HG03066 (cell line): ENCODE data around the gene GJA9.
A peak's percentile ranks its signal among the peaks of the same experiment; 100 is the strongest.
"Not testable (repeated sequence)": the region's sequence is repeated elsewhere in the genome, so short reads cannot be mapped to it uniquely, and the experiment has no call there.

Source experiments
- ATAC-seq: cut with Tn5 transposase; IDR thresholded peaks from one replicate; pipeline ENCODE4 v1.9.1; 2021; ENCODE audit warnings: low read depth; ENCODE audit not compliant: unreplicated experiment

The GJA9 gene

GRCh38 chr1:38875811-38876210 lies 5.6 kb downstream of the GJA9 start:
- ATAC-seq, result no peak

- peak; percentile 96 for ATAC-seq
These were observed 8.1 kb downstream of the GJA9 start, which contains the start of gene MYCBP for GRCh38 chr1:38873027-38873969. TSS of gene MYCBP (minus strand) at chr1:38873348. CDS start at chr1:38873305, 43 bp downstream.

GRCh38 chr1:38872401-38873026 lies 8.9 kb downstream of the GJA9 start:
- ATAC-seq, result peak; percentile 21

DNA sequence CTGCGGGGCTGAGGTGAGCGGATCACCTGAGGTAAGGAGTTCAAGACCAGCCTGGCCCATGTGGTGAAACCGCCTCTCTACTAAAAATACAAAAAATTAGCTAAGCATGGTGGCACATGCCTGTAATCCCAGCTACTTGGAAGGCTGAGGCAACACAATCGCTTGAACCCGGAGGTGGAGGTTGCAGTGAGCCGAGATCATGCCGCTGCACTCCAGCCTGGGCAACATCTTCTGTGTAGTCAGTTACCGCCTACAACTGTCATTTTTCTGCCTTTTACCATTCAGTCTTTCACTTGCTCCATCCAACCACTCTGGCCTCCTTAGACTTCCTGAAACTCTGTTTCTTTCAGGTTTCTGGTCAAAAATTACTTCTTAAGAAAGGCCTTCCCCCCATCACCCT lies 10.4 kb downstream of the GJA9 start:
- ATAC-seq, result no peak

- ATAC-seq, result no peak
These were observed 14.2 kb downstream of the GJA9 start for GRCh38 chr1:38867208-38867607.

DNA sequence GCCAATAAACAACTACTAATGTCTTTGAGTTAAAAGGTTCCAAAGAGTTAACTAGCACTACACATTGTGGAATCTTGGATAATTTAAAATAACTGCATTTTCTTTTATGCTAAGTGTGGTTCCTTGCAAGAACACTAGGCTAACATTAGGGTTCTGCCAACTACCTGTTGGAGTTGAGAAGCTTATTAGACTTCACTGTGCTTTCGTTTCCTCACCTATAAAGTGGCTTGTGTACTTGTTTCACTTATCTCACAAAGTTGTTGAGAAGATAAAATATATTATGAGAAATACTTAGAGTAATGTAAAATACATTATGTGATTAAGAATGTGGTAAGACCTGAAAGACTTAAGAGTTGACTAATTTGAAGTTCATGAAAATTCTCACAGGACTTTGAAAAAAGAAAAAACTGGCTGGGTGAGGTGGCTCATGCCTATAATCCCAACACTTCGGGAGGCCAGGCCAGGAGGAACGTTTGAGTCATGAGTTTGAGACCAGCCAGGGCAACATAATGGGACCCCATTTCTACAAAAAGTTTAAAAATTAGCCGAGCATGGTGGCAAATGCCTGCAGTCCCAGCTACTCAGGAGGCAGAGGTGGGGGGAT lies 16.2 kb downstream of the GJA9 start:
- ATAC-seq, result no peak

DNA sequence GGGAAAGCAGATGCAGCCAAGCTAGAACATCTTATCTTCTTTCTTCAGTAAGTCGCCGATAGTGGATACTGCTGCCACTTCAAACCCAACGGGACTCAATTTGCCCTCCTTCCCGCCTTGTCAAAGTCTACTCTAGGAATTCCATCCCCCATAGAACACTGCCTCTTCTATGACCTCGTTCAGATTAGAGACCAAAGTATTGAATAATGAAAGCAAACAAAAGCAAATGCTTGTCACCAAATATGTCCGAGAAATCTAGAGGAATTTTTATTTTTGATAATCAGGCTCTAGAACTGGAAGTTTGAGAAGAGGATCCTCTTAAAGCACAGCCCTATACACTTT lies 21.0 kb downstream of the GJA9 start:
- no peak for ATAC-seq

- ATAC-seq, result peak; percentile 90
These were observed 21.6 kb downstream of the GJA9 start, which contains the start of gene RRAGC for GRCh38 chr1:38859561-38860453. TSS of gene RRAGC (minus strand) at chr1:38859772. CDS start at chr1:38859646, 126 bp downstream.

- peak; percentile 21 for ATAC-seq
These were observed 22.4 kb downstream of the GJA9 start for GRCh38 chr1:38858833-38859560.

DNA sequence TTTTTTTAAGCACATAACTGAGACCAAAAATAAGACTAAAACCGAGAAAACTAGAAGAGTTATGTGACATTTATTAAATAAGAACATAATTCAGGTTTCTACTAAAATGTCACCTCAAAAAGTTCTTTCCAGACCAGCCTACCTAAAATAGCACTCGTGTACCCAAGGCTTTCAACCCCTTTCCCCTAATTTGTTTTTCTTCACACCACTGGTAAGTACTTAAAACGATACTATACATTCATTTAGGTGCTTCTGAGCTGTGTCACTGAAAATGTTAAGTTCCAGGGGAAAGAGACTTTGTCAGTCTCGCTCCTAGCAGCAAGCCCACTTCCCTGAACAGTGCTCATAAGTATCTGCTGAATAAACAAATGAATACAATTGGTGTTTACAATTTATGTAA lies 28.6 kb downstream of the GJA9 start:
- no peak for ATAC-seq

DNA sequence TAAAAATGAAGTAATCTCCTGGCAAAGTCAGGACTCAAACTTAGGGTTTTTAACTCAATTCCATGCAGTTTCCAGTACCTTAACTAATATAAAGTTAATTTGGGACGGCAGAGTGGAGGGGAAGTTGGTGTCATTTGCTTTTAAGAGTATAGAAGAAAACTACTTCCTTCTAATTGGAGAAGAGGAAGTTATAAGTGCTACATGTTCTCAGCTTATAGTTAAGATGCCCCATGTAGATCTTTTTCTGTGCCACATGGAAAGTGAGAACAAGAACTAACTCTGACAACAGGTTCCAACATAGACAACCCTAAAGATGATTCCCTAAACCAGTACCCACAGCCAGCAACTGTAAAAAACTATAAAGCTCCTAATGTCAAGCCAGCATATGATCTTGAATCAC lies 33.3 kb downstream of the GJA9 start:
- no peak for ATAC-seq

DNA sequence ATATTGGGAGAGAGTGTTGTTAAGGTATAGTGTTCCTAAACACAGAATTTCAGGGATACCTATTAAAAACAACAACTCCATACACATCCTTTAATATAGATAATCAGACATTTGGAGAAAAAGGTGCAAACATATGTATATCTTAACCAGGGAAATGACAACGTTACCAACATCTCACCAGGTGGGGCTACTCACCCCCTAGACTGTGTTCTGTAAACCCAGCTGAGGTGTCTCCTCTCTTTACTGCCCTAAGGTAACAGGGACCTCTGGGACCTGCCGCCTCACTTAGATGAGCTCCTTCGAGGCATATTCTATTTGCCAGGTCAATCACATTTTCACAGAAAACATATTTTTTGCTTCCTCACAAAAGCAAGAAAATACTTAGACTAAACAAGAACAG lies 35.2 kb downstream of the GJA9 start:
- ATAC-seq, result no peak

- ATAC-seq, result not testable (repeated sequence)
These were observed 36.3 kb downstream of the GJA9 start for GRCh38 chr1:38845088-38845487.

GRCh38 chr1:38840281-38840680 lies 41.1 kb downstream of the GJA9 start:
- ATAC-seq, result no peak

- ATAC-seq, result no peak
These were observed 42.0 kb downstream of the GJA9 start for GRCh38 chr1:38839363-38839762.

DNA sequence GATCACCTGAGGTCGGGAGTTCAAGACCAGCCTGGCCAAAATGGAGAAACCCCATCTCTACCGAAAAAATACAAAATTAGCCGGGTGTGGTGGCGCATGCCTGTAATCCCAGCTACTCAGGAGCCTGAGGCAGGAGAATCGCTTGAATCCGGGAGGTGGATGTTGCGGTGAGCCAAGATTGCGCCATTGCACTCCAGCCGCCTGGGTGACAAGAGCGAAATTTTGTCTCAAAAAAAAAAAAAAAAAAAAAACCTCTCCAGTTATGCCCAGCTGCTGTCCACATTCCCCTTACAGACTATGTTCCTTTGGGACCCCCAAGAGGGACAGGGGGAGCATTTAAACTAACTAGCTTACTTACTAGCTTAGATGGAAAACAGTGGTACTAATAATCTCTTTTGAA lies 45.1 kb downstream of the GJA9 start:
- ATAC-seq, result not testable (repeated sequence)

GRCh38 chr1:38834937-38835827 lies 46.2 kb downstream of the GJA9 start:
- ATAC-seq, result no peak

- no peak for ATAC-seq
These were observed 47.1 kb downstream of the GJA9 start for GRCh38 chr1:38834221-38834782.
